MM.1S (cell line): ENCODE data around the gene CLEC16A.

ENCODE experiments used
- DNase-seq: peaks from one replicate; pipeline ENCODE4 v3.0.0-alpha.2; 2015
- H2AFZ ChIP-seq: fragments of 300-600 bp; sonication (generic); 2 replicates; pipeline ENCODE4 v1.6.0; 2016; ENCODE audit warnings: antibody characterized with exemption, low read length
- H3F3A ChIP-seq: fragments of 300-600 bp; sonication (generic); 2 replicates; pipeline ENCODE4 v1.6.1; 2016; ENCODE audit warnings: mild to moderate bottlenecking, antibody characterized with exemption, low read length, moderate library complexity, mixed read lengths; ENCODE audit not compliant: insufficient read depth
- H3K27ac ChIP-seq: fragments of 300-600 bp; sonication (generic); 2 replicates; pipeline ENCODE4 v1.5.1; 2016; ENCODE audit warnings: mild to moderate bottlenecking, low read length
- H3K27me3 ChIP-seq: fragments of 300-600 bp; sonication (generic); replicated peaks from 2 replicates; pipeline ENCODE4 v1.6.0; 2016; ENCODE audit warnings: low read length; ENCODE audit not compliant: insufficient read depth
- H3K36me3 ChIP-seq: fragments of 300-600 bp; sonication (generic); replicated peaks from 2 replicates; pipeline ENCODE4 v1.6.1; 2016; ENCODE audit warnings: mild to moderate bottlenecking, low read length, mixed read lengths; ENCODE audit not compliant: insufficient read depth
- H3K4me1 ChIP-seq: fragments of 300-600 bp; sonication (generic); 2 replicates; pipeline ENCODE4 v1.6.1; 2016; ENCODE audit warnings: low read length, mixed read lengths
- H3K4me2 ChIP-seq: fragments of 300-600 bp; sonication (generic); 2 replicates; pipeline ENCODE4 v1.6.0; 2016; ENCODE audit warnings: low read depth, low read length
- H3K4me3 ChIP-seq: fragments of 300-600 bp; sonication (generic); 2 replicates; pipeline ENCODE4 v1.5.1; 2016; ENCODE audit warnings: low read length, mixed read lengths
- H3K79me2 ChIP-seq: fragments of 300-600 bp; sonication (generic); 2 replicates; pipeline ENCODE4 v1.6.1; 2016; ENCODE audit warnings: mixed run types, low read length, mixed read lengths
- H3K9ac ChIP-seq: fragments of 300-600 bp; sonication (generic); 2 replicates; pipeline ENCODE4 v1.6.1; 2016; ENCODE audit warnings: low read length, mixed read lengths
- H3K9me2 ChIP-seq: fragments of 300-600 bp; sonication (generic); replicated peaks from 2 replicates; pipeline ENCODE4 v1.6.1; 2016; ENCODE audit warnings: mild to moderate bottlenecking, low read length, mixed read lengths; ENCODE audit not compliant: insufficient read depth
- H3K9me3 ChIP-seq: fragments of 300-600 bp; sonication (generic); replicated peaks from 2 replicates; pipeline ENCODE4 v1.6.1; 2016; ENCODE audit warnings: mild to moderate bottlenecking, low read length, mixed read lengths; ENCODE audit not compliant: insufficient read depth
- H4K20me1 ChIP-seq: fragments of 300-600 bp; sonication (generic); 2 replicates; pipeline ENCODE4 v1.6.1; 2016; ENCODE audit warnings: mild to moderate bottlenecking, low read length, moderate library complexity, mixed read lengths; ENCODE audit not compliant: insufficient read depth
- CTCF ChIP-seq: fragments of 300-600 bp; sonication (generic); IDR thresholded peaks from 2 replicates; pipeline ENCODE4 v1.5.1; 2016; ENCODE audit warnings: antibody characterized with exemption, low read length, mixed read lengths
- EZH2 ChIP-seq: fragments of 300-600 bp; sonication (generic); optimal IDR thresholded peaks from 2 replicates; pipeline ENCODE3; 2017; ENCODE audit warnings: low read depth, mild to moderate bottlenecking, antibody characterized with exemption, low read length, mixed read lengths
- EZH2phosphoT487 ChIP-seq: fragments of 300-600 bp; sonication (generic); IDR thresholded peaks from 2 replicates; pipeline ENCODE4 v1.6.1; 2018; ENCODE audit warnings: antibody characterized with exemption, low read length

The CLEC16A gene

GRCh38 chr16:11011326-11011725 is 67.0 kb downstream of the CLEC16A start:
- no peaks in the 10 kb centered on the region for H3K9me2 ChIP-seq
- no peak overlapping the region for H3K27ac ChIP-seq
- H3K36me3 ChIP-seq, result no peaks in the 10 kb centered on the region; the same call in 1 of the 2 replicates
- TF ChIP-seq EZH2 (no peak), EZH2phosphoT487 (no peak)
- H3K4me3 ChIP-seq, result no peak overlapping the region
- H3K9me3 ChIP-seq, result no peaks in the 10 kb centered on the region
- H3K27me3 ChIP-seq, result no peaks in the 10 kb centered on the region
- H3K4me1 ChIP-seq, result no peaks in the 10 kb centered on the region
- no peak overlapping the region for H3K9ac ChIP-seq
- no peaks in the 10 kb centered on the region for H3K79me2 ChIP-seq
- no peak overlapping the region for H3K4me2 ChIP-seq
- no peak for DNase-seq
- no peaks in the 10 kb centered on the region for H3F3A ChIP-seq
- H2AFZ ChIP-seq, result no peak overlapping the region
- no peaks in the 10 kb centered on the region for H4K20me1 ChIP-seq

- Histone ChIP-seq H3K27me3 (no peaks in the 10 kb centered on the region), H3K9ac (no peak overlapping the region), H3K4me3 (no peak overlapping the region), H2AFZ (no peak overlapping the region), H3K4me1 (no peaks in the 10 kb centered on the region), H3F3A (no peaks in the 10 kb centered on the region), H3K36me3 (no peaks in the 10 kb centered on the region; the same call in 1 of the 2 replicates), H3K27ac (no peak overlapping the region), H3K9me3 (no peaks in the 10 kb centered on the region), H3K4me2 (no peak overlapping the region), H3K79me2 (no peaks in the 10 kb centered on the region), H3K9me2 (no peaks in the 10 kb centered on the region), H4K20me1 (no peaks in the 10 kb centered on the region)
- TF ChIP-seq EZH2 (no peak), EZH2phosphoT487 (no peak), CTCF (no peak)
- no peak for DNase-seq
Observed at GRCh38 chr16:11012841-11013240, 68.5 kb downstream of the CLEC16A start.

- Histone ChIP-seq H3K9me3 (no peaks in the 10 kb centered on the region), H3K27ac (no peak overlapping the region), H2AFZ (no peak overlapping the region), H3K4me2 (no peak overlapping the region), H3K4me1 (no peaks in the 10 kb centered on the region), H4K20me1 (no peaks in the 10 kb centered on the region), H3K79me2 (no peaks in the 10 kb centered on the region), H3K9me2 (no peaks in the 10 kb centered on the region), H3K36me3 (no peaks in the 10 kb centered on the region; the same call in 1 of the 2 replicates), H3K27me3 (no peaks in the 10 kb centered on the region), H3K4me3 (no peak overlapping the region), H3F3A (no peaks in the 10 kb centered on the region), H3K9ac (no peak overlapping the region)
- DNase-seq, result no peak
- no peak for TF ChIP-seq EZH2phosphoT487
- no peak for TF ChIP-seq EZH2
- TF ChIP-seq CTCF, result no peak
Observed at GRCh38 chr16:11014136-11014535, 69.8 kb downstream of the CLEC16A start.

DNA sequence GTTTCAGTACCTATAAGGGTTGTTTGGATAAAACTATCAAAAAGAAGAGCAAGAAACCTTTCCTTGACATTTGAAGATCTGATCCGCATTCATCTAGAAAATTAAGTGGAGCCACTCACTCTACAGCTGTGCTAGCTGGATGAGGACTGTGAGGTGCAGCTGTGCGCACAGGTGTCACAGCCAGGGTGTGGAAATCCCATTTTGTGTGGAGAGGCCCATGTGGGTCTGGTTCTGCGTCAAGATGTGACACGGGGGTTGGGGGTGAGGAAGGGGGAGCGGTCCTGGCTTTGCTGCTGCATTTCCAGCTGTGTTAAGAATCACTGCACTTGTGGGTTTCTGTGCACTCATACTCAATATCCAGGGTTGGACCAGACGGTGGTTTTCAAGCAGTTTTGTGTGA is 70.7 kb downstream of the CLEC16A start:
- Histone ChIP-seq H3K4me1 (no peaks in the 10 kb centered on the region), H3K4me2 (no peak overlapping the region), H3K79me2 (no peaks in the 10 kb centered on the region), H3K27me3 (no peaks in the 10 kb centered on the region), H3K9me2 (no peaks in the 10 kb centered on the region), H3K4me3 (no peak overlapping the region), H2AFZ (no peak overlapping the region), H3K9ac (no peak overlapping the region), H3K9me3 (no peaks in the 10 kb centered on the region), H3F3A (no peaks in the 10 kb centered on the region), H3K36me3 (no peaks in the 10 kb centered on the region; the same call in 1 of the 2 replicates), H4K20me1 (no peaks in the 10 kb centered on the region), H3K27ac (no peak overlapping the region)
- TF ChIP-seq CTCF (no peak), EZH2phosphoT487 (no peak)
- DNase-seq, result no peak
